ENCODE data around the gene SALL4.

The SALL4 gene

DNA sequence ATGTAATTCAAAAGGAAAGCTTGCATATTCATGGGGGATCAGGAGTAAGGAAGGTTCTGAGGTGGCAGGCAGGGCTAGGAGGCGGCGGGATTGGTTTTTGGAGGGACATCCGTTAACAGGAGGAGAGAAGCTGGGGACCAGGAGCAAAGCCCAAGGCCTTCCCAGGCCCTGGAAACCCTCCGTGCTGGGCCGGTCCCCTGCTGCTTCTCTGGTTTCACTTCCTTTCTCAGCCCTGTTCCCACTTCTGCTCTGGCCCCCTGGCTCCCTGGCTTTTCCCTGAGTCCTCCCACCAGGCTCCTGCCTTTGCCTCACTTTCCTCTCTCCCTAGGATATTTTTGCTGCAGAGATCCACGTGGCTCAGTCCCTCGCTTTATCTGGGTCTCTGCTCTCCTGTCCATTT lies 26.4 kb upstream of the SALL4 start:
- TF ChIP-seq FOXP2 (optimal IDR thresholded peaks at IDR 0.05; ENCODE audit: borderline replicate concordance, extremely low read depth, extremely low read length, insufficient read depth): no peak
- no peak for TF ChIP-seq SIN3A (IDR thresholded peaks at IDR 0.05; ENCODE audit: borderline replicate concordance, insufficient read depth, low read length)
- TF ChIP-seq, protein P1, sequence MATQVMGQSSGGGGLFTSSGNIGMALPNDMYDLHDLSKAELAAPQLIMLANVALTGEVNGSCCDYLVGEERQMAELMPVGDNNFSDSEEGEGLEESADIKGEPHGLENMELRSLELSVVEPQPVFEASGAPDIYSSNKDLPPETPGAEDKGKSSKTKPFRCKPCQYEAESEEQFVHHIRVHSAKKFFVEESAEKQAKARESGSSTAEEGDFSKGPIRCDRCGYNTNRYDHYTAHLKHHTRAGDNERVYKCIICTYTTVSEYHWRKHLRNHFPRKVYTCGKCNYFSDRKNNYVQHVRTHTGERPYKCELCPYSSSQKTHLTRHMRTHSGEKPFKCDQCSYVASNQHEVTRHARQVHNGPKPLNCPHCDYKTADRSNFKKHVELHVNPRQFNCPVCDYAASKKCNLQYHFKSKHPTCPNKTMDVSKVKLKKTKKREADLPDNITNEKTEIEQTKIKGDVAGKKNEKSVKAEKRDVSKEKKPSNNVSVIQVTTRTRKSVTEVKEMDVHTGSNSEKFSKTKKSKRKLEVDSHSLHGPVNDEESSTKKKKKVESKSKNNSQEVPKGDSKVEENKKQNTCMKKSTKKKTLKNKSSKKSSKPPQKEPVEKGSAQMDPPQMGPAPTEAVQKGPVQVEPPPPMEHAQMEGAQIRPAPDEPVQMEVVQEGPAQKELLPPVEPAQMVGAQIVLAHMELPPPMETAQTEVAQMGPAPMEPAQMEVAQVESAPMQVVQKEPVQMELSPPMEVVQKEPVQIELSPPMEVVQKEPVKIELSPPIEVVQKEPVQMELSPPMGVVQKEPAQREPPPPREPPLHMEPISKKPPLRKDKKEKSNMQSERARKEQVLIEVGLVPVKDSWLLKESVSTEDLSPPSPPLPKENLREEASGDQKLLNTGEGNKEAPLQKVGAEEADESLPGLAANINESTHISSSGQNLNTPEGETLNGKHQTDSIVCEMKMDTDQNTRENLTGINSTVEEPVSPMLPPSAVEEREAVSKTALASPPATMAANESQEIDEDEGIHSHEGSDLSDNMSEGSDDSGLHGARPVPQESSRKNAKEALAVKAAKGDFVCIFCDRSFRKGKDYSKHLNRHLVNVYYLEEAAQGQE (IDR thresholded peaks at IDR 0.05; ENCODE audit: insufficient read depth in 1 of 2, low read depth in 2 of 2, low read length in 2 of 2): no peak
- TF ChIP-seq TAF1 (IDR thresholded peaks at IDR 0.05; ENCODE audit: borderline replicate concordance, insufficient read depth, low read length): no peak
- TF ChIP-seq POLR2AphosphoS5 (IDR thresholded peaks at IDR 0.05; ENCODE audit: low read depth, low read length): no peak

DNA sequence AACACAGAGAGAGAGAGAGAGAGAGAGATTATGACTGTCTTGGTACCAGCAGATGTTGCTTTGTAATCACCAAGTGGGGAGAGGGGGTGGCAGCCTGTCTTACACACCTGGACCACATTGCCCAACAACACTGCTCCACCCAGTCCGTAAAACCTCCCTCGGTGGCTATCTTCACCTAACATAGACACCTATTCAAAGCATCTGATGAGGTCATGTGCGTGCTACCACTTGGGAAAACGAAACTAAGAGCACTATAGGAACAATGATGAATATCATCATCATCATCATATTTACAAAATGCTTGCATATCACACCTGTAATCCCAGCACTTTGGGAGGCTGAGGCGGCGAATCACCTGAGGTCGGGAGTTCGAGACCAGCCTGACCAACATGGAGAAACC lies 24.1 kb upstream of the SALL4 start:
- TF ChIP-seq FOXP2 (optimal IDR thresholded peaks at IDR 0.05; ENCODE audit: borderline replicate concordance, extremely low read depth, extremely low read length, insufficient read depth): no peak
- TF ChIP-seq SIN3A (IDR thresholded peaks at IDR 0.05; ENCODE audit: borderline replicate concordance, insufficient read depth, low read length): no peak
- TF ChIP-seq, protein P1 (IDR thresholded peaks at IDR 0.05; ENCODE audit: insufficient read depth in 1 of 2, low read depth in 2 of 2, low read length in 2 of 2): no peak
- no peak for TF ChIP-seq TAF1 (IDR thresholded peaks at IDR 0.05; ENCODE audit: borderline replicate concordance, insufficient read depth, low read length)
- no peak for TF ChIP-seq POLR2AphosphoS5 (IDR thresholded peaks at IDR 0.05; ENCODE audit: low read depth, low read length)

DNA sequence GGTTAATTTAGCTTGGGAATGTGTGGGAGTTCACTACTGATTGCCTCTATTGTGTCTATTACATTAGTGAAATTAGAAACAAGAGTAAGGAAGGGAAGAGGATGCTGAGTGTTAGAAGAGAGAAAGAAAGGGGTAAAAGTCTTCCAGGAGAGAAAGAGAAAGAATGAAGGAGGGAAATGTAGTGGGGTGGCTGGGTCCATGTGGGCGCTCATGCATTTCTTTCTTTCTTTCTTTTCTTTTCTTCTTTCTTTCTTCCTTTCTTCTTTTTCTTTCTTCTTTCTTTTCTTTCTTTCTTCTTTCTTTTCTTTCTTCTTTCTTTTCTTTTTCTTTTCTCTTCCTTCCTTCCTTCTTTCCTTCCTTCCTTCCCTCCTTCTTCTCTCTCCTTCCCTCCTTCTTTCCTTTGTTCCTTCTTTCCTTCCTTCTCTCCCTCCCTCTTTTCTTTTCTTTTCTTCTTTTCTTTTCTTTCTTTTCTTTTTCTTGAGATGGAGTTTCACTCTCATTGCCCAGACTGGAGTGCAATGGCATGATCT lies 16.2 kb upstream of the SALL4 start:
- TF ChIP-seq TAF1 (IDR thresholded peaks at IDR 0.05; ENCODE audit: borderline replicate concordance, insufficient read depth, low read length) (no peak), FOXP2 (optimal IDR thresholded peaks at IDR 0.05; ENCODE audit: borderline replicate concordance, extremely low read depth, extremely low read length, insufficient read depth) (no peak), POLR2AphosphoS5 (IDR thresholded peaks at IDR 0.05; ENCODE audit: low read depth, low read length) (no peak)
- TF ChIP-seq, protein P1 (IDR thresholded peaks at IDR 0.05; ENCODE audit: insufficient read depth in 1 of 2, low read depth in 2 of 2, low read length in 2 of 2): no peak

DNA sequence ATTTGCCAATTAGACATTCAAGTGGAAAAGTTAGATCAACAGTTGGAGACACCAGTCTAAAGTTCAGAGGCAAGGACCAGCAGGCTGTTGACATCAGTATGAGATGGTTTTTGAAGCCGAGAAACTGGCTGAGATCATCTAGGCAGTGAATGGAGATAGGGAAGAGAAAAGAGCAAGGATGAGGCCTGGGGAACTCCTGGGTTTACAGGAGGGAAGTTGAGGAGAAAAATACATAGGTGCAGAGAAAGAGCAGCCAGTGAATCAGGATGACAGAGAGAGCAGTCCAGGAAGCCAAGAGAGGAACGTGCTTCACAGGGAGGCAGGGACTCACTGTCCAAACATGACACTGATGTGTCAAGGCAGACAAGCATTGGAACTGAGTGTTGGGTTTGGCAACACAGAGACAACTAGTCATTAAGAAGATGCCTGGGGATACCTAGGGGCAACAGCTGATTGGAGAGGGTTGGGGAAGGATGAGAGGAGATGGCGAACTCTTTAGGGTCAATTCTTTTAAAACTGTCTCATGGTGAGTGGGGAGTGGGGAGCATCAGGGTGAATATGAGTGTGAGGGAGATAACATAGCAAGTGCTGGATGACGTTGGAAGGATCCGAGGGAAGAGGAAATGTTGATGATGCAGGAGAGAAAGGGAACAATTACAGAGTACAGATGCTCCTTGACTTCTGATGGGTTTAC lies 13.2 kb upstream of the SALL4 start:
- no peak for TF ChIP-seq SIN3A (IDR thresholded peaks at IDR 0.05; ENCODE audit: borderline replicate concordance, insufficient read depth, low read length)
- no peak for TF ChIP-seq TAF1 (IDR thresholded peaks at IDR 0.05; ENCODE audit: borderline replicate concordance, insufficient read depth, low read length)
- no peak for TF ChIP-seq FOXP2 (optimal IDR thresholded peaks at IDR 0.05; ENCODE audit: borderline replicate concordance, extremely low read depth, extremely low read length, insufficient read depth)
- TF ChIP-seq, protein P1 (IDR thresholded peaks at IDR 0.05; ENCODE audit: insufficient read depth in 1 of 2, low read depth in 2 of 2, low read length in 2 of 2): no peak
- no peak for TF ChIP-seq POLR2AphosphoS5 (IDR thresholded peaks at IDR 0.05; ENCODE audit: low read depth, low read length)
